Loucy (cell line): Measurements from ENCODE around the gene PLAC1.

Experiments used
- CTCF ChIP-seq: fragments of 200-600 bp; sonication (generic); conservative IDR thresholded peaks from 2 replicates; pipeline ENCODE4 v1.5.1; 2014; ENCODE audit warnings: mild to moderate bottlenecking, antibody characterized with exemption, low read length
- EZH2phosphoT487 ChIP-seq: fragments of 200-600 bp; IDR thresholded peaks from 2 replicates; pipeline ENCODE4 v1.6.1; 2018; ENCODE audit warnings: antibody characterized with exemption, mild to moderate bottlenecking, moderate library complexity, borderline replicate concordance

GRCh38 chrX:134570899-134571298, 87.4 kb downstream of the PLAC1 start:
- TF ChIP-seq CTCF, result no peak
- TF ChIP-seq EZH2phosphoT487, result no peak
